Activated CD8-positive, alpha-beta T cell treated with anti-CD3 and anti-CD28 coated beads for 36 hours (primary cell): ENCODE data around the gene KRT32. TPM values are rescaled to one million over a fixed set of nuclear protein-coding genes. Genes with fewer than 3 reads are reported as not detected.

ENCODE experiments used
- ATAC-seq: fragments of 200-7000 bp; cut with Tn5 transposase; one replicate; pipeline ENCODE4 v1.10.0; 2021; ENCODE audit warnings: mild to moderate bottlenecking, moderate library complexity
- CTCF ChIA-PET: fragments of 350-600 bp; sonication (Branson Sonifier 250); formaldehyde crosslinking; loops from one replicate; lab custom pipeline; 2021; ENCODE audit warnings: antibody characterized with exemption; lab: Charles Lee
- POLR2A ChIA-PET: fragments of 350-600 bp; sonication (Branson Sonifier 250); formaldehyde crosslinking; loops from one replicate; lab custom pipeline; 2021; ENCODE audit warnings: antibody characterized with exemption; lab: Charles Lee
- DNase-seq: peaks from one replicate; pipeline ENCODE4 v3.0.0-alpha.2; 2020
- H3K27ac Mint-ChIP-seq: one replicate; pipeline ENCODE4 v1.8.0; 2021; ENCODE audit warnings: mild to moderate bottlenecking, mixed read lengths
- H3K27me3 Mint-ChIP-seq: one replicate; pipeline ENCODE4 v1.8.0; 2021; ENCODE audit warnings: mixed read lengths
- H3K36me3 Mint-ChIP-seq: one replicate; pipeline ENCODE4 v1.8.0; 2021; ENCODE audit warnings: low read depth, mixed read lengths
- H3K4me1 Mint-ChIP-seq: one replicate; pipeline ENCODE4 v1.8.0; 2021; ENCODE audit warnings: low read depth, mixed read lengths
- H3K4me3 Mint-ChIP-seq: one replicate; pipeline ENCODE4 v1.8.0; 2021; ENCODE audit warnings: mild to moderate bottlenecking, moderate library complexity, mixed read lengths
- H3K9me3 Mint-ChIP-seq: one replicate; pipeline ENCODE4 v1.8.0; 2021; ENCODE audit warnings: mixed read lengths
- intact Hi-C: fragments of 100-400 bp; cut with micrococcal nuclease; formaldehyde crosslinking; loops from one replicate; pipeline ENCODE4 v1.10.0; 2022
- total RNA-seq, 2 experiments: library from RNA; stranded (reverse); gene quantifications; one replicate each; pipeline ENCODE4 v1.2.3, GENCODE V29; 2021
- TF ChIP-seq, protein P1 (sequence below): fragments of 200-600 bp; IDR thresholded peaks from one replicate; pipeline ENCODE4 v1.8.0; 2022; ENCODE audit warnings: antibody characterized with exemption, mild to moderate bottlenecking

Gene KRT32
- total RNA-seq, 2 experiments from 2014 or later, result not detected

- Mint-ChIP-seq H3K27me3 (peaks cover 5% of the 10 kb centered on the region), H3K4me1 (no peaks in the 10 kb centered on the region), H3K27ac (no peak overlapping the region), H3K4me3 (no peak overlapping the region), H3K36me3 (no peaks in the 10 kb centered on the region), H3K9me3 (no peaks in the 10 kb centered on the region)
- DNase-seq, result no peak
- ChIA-PET POLR2A (no interaction called here), CTCF (no interaction called here)
- TF ChIP-seq, protein P1, sequence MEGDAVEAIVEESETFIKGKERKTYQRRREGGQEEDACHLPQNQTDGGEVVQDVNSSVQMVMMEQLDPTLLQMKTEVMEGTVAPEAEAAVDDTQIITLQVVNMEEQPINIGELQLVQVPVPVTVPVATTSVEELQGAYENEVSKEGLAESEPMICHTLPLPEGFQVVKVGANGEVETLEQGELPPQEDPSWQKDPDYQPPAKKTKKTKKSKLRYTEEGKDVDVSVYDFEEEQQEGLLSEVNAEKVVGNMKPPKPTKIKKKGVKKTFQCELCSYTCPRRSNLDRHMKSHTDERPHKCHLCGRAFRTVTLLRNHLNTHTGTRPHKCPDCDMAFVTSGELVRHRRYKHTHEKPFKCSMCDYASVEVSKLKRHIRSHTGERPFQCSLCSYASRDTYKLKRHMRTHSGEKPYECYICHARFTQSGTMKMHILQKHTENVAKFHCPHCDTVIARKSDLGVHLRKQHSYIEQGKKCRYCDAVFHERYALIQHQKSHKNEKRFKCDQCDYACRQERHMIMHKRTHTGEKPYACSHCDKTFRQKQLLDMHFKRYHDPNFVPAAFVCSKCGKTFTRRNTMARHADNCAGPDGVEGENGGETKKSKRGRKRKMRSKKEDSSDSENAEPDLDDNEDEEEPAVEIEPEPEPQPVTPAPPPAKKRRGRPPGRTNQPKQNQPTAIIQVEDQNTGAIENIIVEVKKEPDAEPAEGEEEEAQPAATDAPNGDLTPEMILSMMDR, result no peak
- intact Hi-C loops, result no loop called here
- ATAC-seq, result no peak
Measured at GRCh38 chr17:41446806-41447205, 20.4 kb downstream of the KRT32 start.

GRCh38 chr17:41444640-41445039 lies 22.5 kb downstream of the KRT32 start:
- H3K27me3 Mint-ChIP-seq, result peaks cover 4% of the 10 kb centered on the region

GRCh38 chr17:41444186-41444585 lies 23.0 kb downstream of the KRT32 start:
- ATAC-seq, result no peak
- peaks cover 4% of the 10 kb centered on the region for H3K27me3 Mint-ChIP-seq

More at GRCh38 chr17:41444640-41445039, 22.5 kb downstream of the KRT32 start:
- no peak overlapping the region for H3K27ac Mint-ChIP-seq
- no peaks in the 10 kb centered on the region for H3K36me3 Mint-ChIP-seq
- H3K4me3 Mint-ChIP-seq, result no peak overlapping the region
- ATAC-seq (no peak), DNase-seq (no peak)
- ChIA-PET POLR2A (no interaction called here), CTCF (interaction anchor here (1.2 kb wide), 1 partner anchor 54 kb away, joined by 4 read pairs; no protein-coding TSS in a partner anchor)
- H3K4me1 Mint-ChIP-seq, result no peaks in the 10 kb centered on the region
- no peaks in the 10 kb centered on the region for H3K9me3 Mint-ChIP-seq
- TF ChIP-seq, protein P1, result no peak
- intact Hi-C loops, result no loop called here

GRCh38 chr17:41442739-41443138 lies 24.4 kb downstream of the KRT32 start:
- POLR2A ChIA-PET, result no interaction called here
- intact Hi-C loops, result no loop called here
- Mint-ChIP-seq H3K9me3 (no peaks in the 10 kb centered on the region), H3K36me3 (no peaks in the 10 kb centered on the region), H3K27ac (no peak overlapping the region), H3K27me3 (peaks cover 4% of the 10 kb centered on the region), H3K4me3 (no peak overlapping the region), H3K4me1 (no peaks in the 10 kb centered on the region)
- DNase-seq (no peak), ATAC-seq (no peak)
- CTCF ChIA-PET, result no interaction called here
- TF ChIP-seq, protein P1, result no peak

More at GRCh38 chr17:41444186-41444585, 23.0 kb downstream of the KRT32 start:
- ChIA-PET POLR2A (no interaction called here), CTCF (interaction anchor here (1.2 kb wide), 1 partner anchor 54 kb away, joined by 4 read pairs; no protein-coding TSS in a partner anchor)
- H3K4me1 Mint-ChIP-seq, result no peaks in the 10 kb centered on the region
- TF ChIP-seq, protein P1, result no peak
- DNase-seq, result no peak
- no peaks in the 10 kb centered on the region for H3K9me3 Mint-ChIP-seq
- no peak overlapping the region for H3K27ac Mint-ChIP-seq
- H3K4me3 Mint-ChIP-seq, result no peak overlapping the region
- intact Hi-C loops, result no loop called here
- no peaks in the 10 kb centered on the region for H3K36me3 Mint-ChIP-seq

DNA sequence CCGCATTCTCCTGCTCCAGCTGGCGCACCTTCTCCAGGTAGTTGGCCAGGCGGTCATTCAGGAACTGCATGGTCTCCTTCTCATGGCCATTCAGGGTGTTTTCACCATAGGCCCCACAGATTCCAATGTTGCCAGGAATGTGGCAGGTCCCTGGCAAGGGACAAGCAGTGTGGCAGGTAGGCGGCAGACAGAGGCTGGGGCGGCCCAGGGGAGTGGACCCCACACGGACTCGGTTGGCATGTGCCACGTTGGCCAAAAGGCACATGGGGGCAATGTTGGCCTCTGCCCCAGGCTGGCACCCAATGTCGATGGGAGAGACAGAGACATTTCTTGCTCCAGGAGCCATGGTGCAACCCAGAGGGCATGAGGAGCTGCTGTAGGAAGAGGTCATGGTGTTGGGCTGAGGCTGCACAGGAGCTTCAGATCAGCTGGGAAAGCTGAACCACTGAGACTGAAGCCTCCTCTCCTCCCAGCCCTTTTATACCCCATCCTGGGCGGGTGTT lies 26.6 kb downstream of the KRT32 start, which contains the start of gene KRT38:
TSS of gene KRT38 (minus strand) at position 453 of the 503 bp plus-strand sequence. CDS start at position 391, 62 bp downstream.
- ChIA-PET CTCF (no interaction called here), POLR2A (interaction anchor here (0.6 kb wide), 1 partner anchor 567 kb away, joined by 4 read pairs; no protein-coding TSS in a partner anchor)
- Mint-ChIP-seq H3K27me3 (peaks cover 4% of the 10 kb centered on the region), H3K36me3 (no peaks in the 10 kb centered on the region), H3K4me1 (no peaks in the 10 kb centered on the region), H3K27ac (no peak within 1 kb of the TSS), H3K9me3 (no peaks in the 10 kb centered on the region), H3K4me3 (no peak within 1 kb of the TSS)
- TF ChIP-seq, protein P1, result no peak
- no peak for ATAC-seq
- DNase-seq, result no peak
- intact Hi-C loops, result no loop called here
